ENCODE data around the gene MXRA8. TPM values are rescaled to one million over a fixed set of nuclear protein-coding genes. Genes with fewer than 3 reads are reported as not detected.

Gene MXRA8
- total and polyA plus RNA-seq, 9 of the 15 experiments (the other 6 are each of a cell fraction or from before 2014, with no cell fraction given), result 0.66 to 11.3 (median 6.3) TPM

DNA sequence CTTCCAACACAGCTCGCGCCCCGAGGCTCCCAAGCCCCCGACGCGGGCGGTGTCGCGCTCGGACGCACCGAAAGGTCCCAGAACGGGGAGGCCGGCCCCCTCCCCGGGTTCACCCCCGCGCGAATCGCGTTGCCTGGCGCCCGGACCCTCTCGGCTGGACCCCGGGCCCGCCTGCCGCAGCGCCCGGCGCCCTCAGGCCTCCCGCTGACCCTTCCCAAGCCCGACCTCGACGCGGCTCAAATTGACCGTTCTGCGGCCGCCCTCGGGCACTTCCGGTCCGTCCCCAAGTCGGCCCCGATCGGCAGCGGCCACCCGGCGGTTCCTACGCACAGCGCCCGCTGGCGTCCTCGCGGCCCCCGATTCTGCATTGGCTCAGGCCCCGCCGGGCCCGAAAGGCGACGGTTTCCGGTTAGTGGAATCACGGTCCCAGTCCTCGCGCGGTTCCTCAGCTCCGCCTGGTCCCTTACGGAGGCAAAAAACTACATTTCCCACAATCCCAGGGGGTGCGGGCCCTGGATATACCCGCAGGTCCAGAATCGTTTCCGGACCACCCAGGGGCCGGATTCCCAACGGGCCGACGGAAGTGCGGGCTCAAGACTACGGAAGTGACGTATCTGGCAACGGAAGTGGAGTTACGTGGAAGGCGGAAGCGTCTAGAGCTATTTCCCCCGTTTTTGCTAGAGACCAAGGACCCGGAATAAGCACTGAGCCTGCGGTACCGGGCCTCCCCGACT is 16.7 kb upstream of the MXRA8 start, which contains the start of gene AURKAIP1 (continued):
- TF ChIP-seq HDAC3 (IDR thresholded peaks at IDR 0.05; ENCODE audit: borderline replicate concordance, partially characterized antibody), result peak; percentile 99
- TF ChIP-seq, protein P1, sequence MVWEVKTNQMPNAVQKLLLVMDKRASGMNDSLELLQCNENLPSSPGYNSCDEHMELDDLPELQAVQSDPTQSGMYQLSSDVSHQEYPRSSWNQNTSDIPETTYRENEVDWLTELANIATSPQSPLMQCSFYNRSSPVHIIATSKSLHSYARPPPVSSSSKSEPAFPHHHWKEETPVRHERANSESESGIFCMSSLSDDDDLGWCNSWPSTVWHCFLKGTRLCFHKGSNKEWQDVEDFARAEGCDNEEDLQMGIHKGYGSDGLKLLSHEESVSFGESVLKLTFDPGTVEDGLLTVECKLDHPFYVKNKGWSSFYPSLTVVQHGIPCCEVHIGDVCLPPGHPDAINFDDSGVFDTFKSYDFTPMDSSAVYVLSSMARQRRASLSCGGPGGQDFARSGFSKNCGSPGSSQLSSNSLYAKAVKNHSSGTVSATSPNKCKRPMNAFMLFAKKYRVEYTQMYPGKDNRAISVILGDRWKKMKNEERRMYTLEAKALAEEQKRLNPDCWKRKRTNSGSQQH (CRISPR knock-in tag; IDR thresholded peaks at IDR 0.05), result peak; percentile 61; the same call in 1 of the 2 replicates
- peak; percentile 80 for TF ChIP-seq ZNF830 (CRISPR knock-in tag; IDR thresholded peaks at IDR 0.05)
- peak; percentile 99 for TF ChIP-seq CTBP1 (IDR thresholded peaks at IDR 0.05; ENCODE audit: borderline replicate concordance)
- peak; percentile 98 for TF ChIP-seq NR2C1 (IDR thresholded peaks at IDR 0.05)
- peak; percentile 99 for TF ChIP-seq NR2C1 (tag; IDR thresholded peaks at IDR 0.05)
- no peak; the same call in none of the 2 replicates for TF ChIP-seq SREBF1 (IDR thresholded peaks at IDR 0.05; ENCODE audit: borderline replicate concordance, low read depth, low read length)
- TF ChIP-seq TRIM28 (IDR thresholded peaks at IDR 0.05), result peak; percentile 91; the same call in 1 of the 2 replicates
- TF ChIP-seq, protein P2, sequence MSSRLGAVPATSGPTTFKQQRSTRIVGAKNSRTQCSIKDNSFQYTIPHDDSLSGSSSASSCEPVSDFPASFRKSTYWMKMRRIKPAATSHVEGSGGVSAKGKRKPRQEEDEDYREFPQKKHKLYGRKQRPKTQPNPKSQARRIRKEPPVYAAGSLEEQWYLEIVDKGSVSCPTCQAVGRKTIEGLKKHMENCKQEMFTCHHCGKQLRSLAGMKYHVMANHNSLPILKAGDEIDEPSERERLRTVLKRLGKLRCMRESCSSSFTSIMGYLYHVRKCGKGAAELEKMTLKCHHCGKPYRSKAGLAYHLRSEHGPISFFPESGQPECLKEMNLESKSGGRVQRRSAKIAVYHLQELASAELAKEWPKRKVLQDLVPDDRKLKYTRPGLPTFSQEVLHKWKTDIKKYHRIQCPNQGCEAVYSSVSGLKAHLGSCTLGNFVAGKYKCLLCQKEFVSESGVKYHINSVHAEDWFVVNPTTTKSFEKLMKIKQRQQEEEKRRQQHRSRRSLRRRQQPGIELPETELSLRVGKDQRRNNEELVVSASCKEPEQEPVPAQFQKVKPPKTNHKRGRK (tag; IDR thresholded peaks at IDR 0.05), result no peak
- TF ChIP-seq HIVEP1 (CRISPR knock-in tag; IDR thresholded peaks at IDR 0.05), result peak; percentile 61; the same call in 1 of the 2 replicates
- no peak for TF ChIP-seq KAT8 (IDR thresholded peaks at IDR 0.05; ENCODE audit: low read depth)
- TF ChIP-seq HDGF (IDR thresholded peaks at IDR 0.05), result no peak
- TF ChIP-seq, protein P3, sequence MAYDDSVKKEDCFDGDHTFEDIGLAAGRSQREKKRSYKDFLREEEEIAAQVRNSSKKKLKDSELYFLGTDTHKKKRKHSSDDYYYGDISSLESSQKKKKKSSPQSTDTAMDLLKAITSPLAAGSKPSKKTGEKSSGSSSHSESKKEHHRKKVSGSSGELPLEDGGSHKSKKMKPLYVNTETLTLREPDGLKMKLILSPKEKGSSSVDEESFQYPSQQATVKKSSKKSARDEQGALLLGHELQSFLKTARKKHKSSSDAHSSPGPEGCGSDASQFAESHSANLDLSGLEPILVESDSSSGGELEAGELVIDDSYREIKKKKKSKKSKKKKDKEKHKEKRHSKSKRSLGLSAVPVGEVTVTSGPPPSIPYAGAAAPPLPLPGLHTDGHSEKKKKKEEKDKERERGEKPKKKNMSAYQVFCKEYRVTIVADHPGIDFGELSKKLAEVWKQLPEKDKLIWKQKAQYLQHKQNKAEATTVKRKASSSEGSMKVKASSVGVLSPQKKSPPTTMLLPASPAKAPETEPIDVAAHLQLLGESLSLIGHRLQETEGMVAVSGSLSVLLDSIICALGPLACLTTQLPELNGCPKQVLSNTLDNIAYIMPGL (CRISPR knock-in tag; IDR thresholded peaks at IDR 0.05), result peak; percentile 98
- peak; percentile 28; the same call in 1 of the 2 replicates for TF ChIP-seq ZSCAN29 (IDR thresholded peaks at IDR 0.05)
- peak; percentile 86 for TF ChIP-seq ZSCAN32 (CRISPR knock-in tag; IDR thresholded peaks at IDR 0.05)
- 0 out of 2 replicates have a peak, but pooled peaks have one; percentile 7 for TF ChIP-seq MXI1 (IDR thresholded peaks at IDR 0.05; ENCODE audit: low read depth, low read length)
- TF ChIP-seq ATF7 (IDR thresholded peaks at IDR 0.05), result peak; percentile 97
- TF ChIP-seq GTF2F1 (IDR thresholded peaks at IDR 0.05; ENCODE audit: low read depth, low read length), result no peak
- TF ChIP-seq CAMTA2 (CRISPR knock-in tag; conservative IDR thresholded peaks at IDR 0.05), result no peak
- peak; percentile 99 for TF ChIP-seq SP1 (CRISPR knock-in tag; IDR thresholded peaks at IDR 0.05)
